Ascending aorta (tissue), 2 donors: ENCODE data around the gene TUG1. TPM values are rescaled to one million over a fixed set of nuclear protein-coding genes. Genes with fewer than 3 reads are reported as not detected.

Source experiments
- DNase-seq, 2 donors: peaks; one replicate each; pipeline ENCODE4 v3.0.0-alpha.2; 2019; ENCODE audit warnings: low spot score in 2 of 2
- H3K27ac ChIP-seq, 2 donors: fragments of 200-600 bp; sonication (generic); one replicate each; pipeline ENCODE4 v1.5.1; 2016 to 2017; ENCODE audit warnings: mild to moderate bottlenecking in 1 of 2
- H3K27me3 ChIP-seq: fragments of 200-600 bp; sonication (generic); one replicate; pipeline ENCODE4 v1.5.1; 2017
- H3K36me3 ChIP-seq, 2 donors: fragments of 200-600 bp; sonication (generic); one replicate each; pipeline ENCODE4 v1.5.1; 2016
- H3K4me1 ChIP-seq, 2 donors: fragments of 200-600 bp; sonication (generic); one replicate each; pipeline ENCODE4 v1.5.1; 2016 to 2017; ENCODE audit warnings: mild to moderate bottlenecking in 1 of 2
- H3K4me3 ChIP-seq, 2 donors: fragments of 200-600 bp; sonication (generic); one replicate each; pipeline ENCODE4 v1.5.1; 2016 to 2017; ENCODE audit warnings: mild to moderate bottlenecking in 1 of 2
- H3K9me3 ChIP-seq, 2 donors: fragments of 200-600 bp; sonication (generic); one replicate each; pipeline ENCODE4 v1.5.1; 2016
- intact Hi-C: fragments of 100-400 bp; cut with DNase I; formaldehyde crosslinking; loops from one replicate; pipeline ENCODE4 v1.15.1; 2023
- total RNA-seq: library from RNA; depleted of rRNA; stranded (reverse); fragments of >200 nt; gene quantifications from one replicate; pipeline ENCODE4 v1.1.0, GENCODE V29; 2016
- TF ChIP-seq, protein P1 (sequence below), 3 experiments: fragments of 200-600 bp in 2 of 3; fragments of 450-650 bp in 1 of 3; sonication (generic) in 2 of 3; IDR thresholded peaks; one replicate each; pipeline ENCODE4 v1.5.1; 2016 to 2019; ENCODE audit warnings: antibody characterized with exemption in 3 of 3, mild to moderate bottlenecking in 1 of 3, moderate library complexity in 1 of 3

TUG1 gene
- 46.2 TPM for total RNA-seq

GRCh38 chr22:30968924-30969531 lies at the start of gene TUG1:
TSS of gene TUG1 (plus strand) at chr22:30969265.
- intact Hi-C loops = loop anchor here (1.0 to 5.0 kb wide), 5 partner anchors 21 to 113 kb away; no protein-coding TSS in a partner anchor
- H3K36me3 ChIP-seq = peaks cover 30 to 39% of the 10 kb centered on the region in 2 donors
- TF ChIP-seq, protein P1, sequence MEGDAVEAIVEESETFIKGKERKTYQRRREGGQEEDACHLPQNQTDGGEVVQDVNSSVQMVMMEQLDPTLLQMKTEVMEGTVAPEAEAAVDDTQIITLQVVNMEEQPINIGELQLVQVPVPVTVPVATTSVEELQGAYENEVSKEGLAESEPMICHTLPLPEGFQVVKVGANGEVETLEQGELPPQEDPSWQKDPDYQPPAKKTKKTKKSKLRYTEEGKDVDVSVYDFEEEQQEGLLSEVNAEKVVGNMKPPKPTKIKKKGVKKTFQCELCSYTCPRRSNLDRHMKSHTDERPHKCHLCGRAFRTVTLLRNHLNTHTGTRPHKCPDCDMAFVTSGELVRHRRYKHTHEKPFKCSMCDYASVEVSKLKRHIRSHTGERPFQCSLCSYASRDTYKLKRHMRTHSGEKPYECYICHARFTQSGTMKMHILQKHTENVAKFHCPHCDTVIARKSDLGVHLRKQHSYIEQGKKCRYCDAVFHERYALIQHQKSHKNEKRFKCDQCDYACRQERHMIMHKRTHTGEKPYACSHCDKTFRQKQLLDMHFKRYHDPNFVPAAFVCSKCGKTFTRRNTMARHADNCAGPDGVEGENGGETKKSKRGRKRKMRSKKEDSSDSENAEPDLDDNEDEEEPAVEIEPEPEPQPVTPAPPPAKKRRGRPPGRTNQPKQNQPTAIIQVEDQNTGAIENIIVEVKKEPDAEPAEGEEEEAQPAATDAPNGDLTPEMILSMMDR (IDR thresholded peaks at IDR 0.05) = no peak
- peaks cover 4 to 16% of the 10 kb centered on the region in 2 donors for H3K4me1 ChIP-seq
- H3K27ac ChIP-seq = peak within 1 kb of the TSS; percentile 96
- peak within 1 kb of the TSS; percentile 84 to 96 for H3K4me3 ChIP-seq
- H3K27me3 ChIP-seq = no peaks in the 10 kb centered on the region
- peaks cover 25 to 78% of the 10 kb centered on the region in 2 donors for H3K9me3 ChIP-seq
- peak; percentile 97 to 99 for DNase-seq

- Histone ChIP-seq H3K27ac (no peak overlapping the region), H3K9me3 (peaks cover 3 to 12% of the 10 kb centered on the region in 2 donors), H3K27me3 (no peaks in the 10 kb centered on the region), H3K4me1 (peaks cover 0 to 3% of the 10 kb centered on the region in 2 donors), H3K4me3 (no peak overlapping the region), H3K36me3 (no peaks in the 10 kb centered on the region)
- intact Hi-C loops = loop anchor here (1.0 kb wide), 2 partner anchors 157 to 286 kb away; no protein-coding TSS in a partner anchor
- DNase-seq = no peak
- TF ChIP-seq, protein P1 (IDR thresholded peaks at IDR 0.05) = no peak
These were observed 49.1 kb upstream of the TUG1 start for GRCh38 chr22:30919973-30920372.

DNA sequence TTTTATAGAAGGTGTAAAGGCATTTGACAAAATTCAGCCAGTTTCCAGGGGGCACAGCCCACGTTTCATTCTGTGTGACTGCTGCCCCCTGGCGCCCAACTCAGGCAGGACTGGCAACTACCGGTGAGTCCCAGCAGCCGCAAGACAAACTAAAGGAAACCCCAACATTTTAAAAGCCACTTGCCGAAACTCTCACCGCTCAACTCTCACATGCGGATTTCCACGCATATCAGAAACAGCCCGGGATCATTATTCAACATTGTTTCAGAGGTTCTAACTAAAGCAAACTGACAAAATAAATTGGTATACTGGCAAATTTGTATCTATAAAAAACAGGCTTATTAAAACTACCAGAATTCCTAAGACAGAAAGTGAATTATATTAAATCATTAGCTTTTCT lies 48.7 kb upstream of the TUG1 start:
- TF ChIP-seq, protein P1 (IDR thresholded peaks at IDR 0.05) = peak; percentile 83 to 96 (median 88)
- DNase-seq = peak in 1 of 2 donors; percentile 82
- peaks cover 0 to under 1% of the 10 kb centered on the region in 2 donors for H3K36me3 ChIP-seq
- no peaks in the 10 kb centered on the region for H3K27me3 ChIP-seq
- peak overlapping the region in 1 of 2 donors; percentile 64 for H3K4me3 ChIP-seq
- no peak overlapping the region for H3K27ac ChIP-seq
- intact Hi-C loops = loop anchor here (1.0 kb wide), 2 partner anchors 157 to 286 kb away; no protein-coding TSS in a partner anchor
- H3K9me3 ChIP-seq = peaks cover 0 to 8% of the 10 kb centered on the region in 2 donors
- peaks cover 0 to 3% of the 10 kb centered on the region in 2 donors for H3K4me1 ChIP-seq

- TF ChIP-seq, protein P1 (IDR thresholded peaks at IDR 0.05) = no peak
- H3K4me1 ChIP-seq = peaks cover 0 to 3% of the 10 kb centered on the region in 2 donors
- intact Hi-C loops = no loop called here
- H3K4me3 ChIP-seq = peak overlapping the region in 1 of 2 donors; percentile 64
- peaks cover 7 to 8% of the 10 kb centered on the region in 2 donors for H3K36me3 ChIP-seq
- H3K27me3 ChIP-seq = no peaks in the 10 kb centered on the region
- DNase-seq = no peak
- H3K27ac ChIP-seq = no peak overlapping the region
- peaks cover 0 to under 1% of the 10 kb centered on the region in 2 donors for H3K9me3 ChIP-seq
These were observed 48.0 kb upstream of the TUG1 start for GRCh38 chr22:30921108-30921507.

DNA sequence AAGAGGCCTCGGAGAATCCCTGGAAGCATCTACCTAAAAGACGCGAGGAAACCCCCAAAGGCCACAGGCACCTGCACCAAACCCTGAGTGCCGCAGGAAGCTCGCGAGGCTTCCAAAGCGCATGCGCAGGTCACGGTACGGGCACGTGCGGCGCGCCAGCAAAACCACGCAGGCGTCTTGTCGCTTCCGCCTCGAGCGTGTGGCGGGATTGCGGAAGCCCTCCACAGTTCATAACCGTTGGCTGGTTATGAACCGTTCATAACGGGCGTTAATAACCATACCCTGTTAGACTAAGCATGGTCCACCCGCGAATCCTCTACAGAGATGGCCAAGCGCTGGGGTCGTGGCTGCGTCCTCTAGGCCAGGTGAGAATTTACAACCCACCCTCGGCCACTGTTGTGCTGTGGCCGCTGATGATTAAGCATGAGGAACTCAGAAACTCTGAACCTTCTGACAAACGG lies 46.9 kb upstream of the TUG1 start:
- Histone ChIP-seq H3K4me1 (peaks cover 0 to 3% of the 10 kb centered on the region in 2 donors), H3K4me3 (peak overlapping the region; percentile 13 to 64), H3K9me3 (no peaks in the 10 kb centered on the region), H3K27me3 (no peaks in the 10 kb centered on the region), H3K36me3 (peaks cover 16 to 17% of the 10 kb centered on the region in 2 donors), H3K27ac (peak overlapping the region; percentile 47 to 63)
- TF ChIP-seq, protein P1 (IDR thresholded peaks at IDR 0.05) = no peak
- DNase-seq = no peak
- intact Hi-C loops = no loop called here
